CD4-positive, alpha-beta T cell treated with Interleukin-17A for 4 hours (primary cell): ENCODE measurements around the gene ADAMTS20.
"Not testable (repeated sequence)": the region's sequence is repeated elsewhere in the genome, so short reads cannot be mapped to it uniquely, and the experiment has no call there.

Source experiments
- DNase-seq: peaks from one replicate; pipeline ENCODE4 v3.0.0-alpha.2; 2020; ENCODE audit warnings: mixed read lengths

The ADAMTS20 gene

GRCh38 chr12:43352001-43352400 is 200.0 kb downstream of the ADAMTS20 start:
- DNase-seq: no peak

- no peak for DNase-seq
Observed at GRCh38 chr12:43349863-43350262, 202.1 kb downstream of the ADAMTS20 start.

- DNase-seq: no peak
Observed at GRCh38 chr12:43348221-43348620, 203.8 kb downstream of the ADAMTS20 start.

- no peak for DNase-seq
Observed at GRCh38 chr12:43347026-43347425, 205.0 kb downstream of the ADAMTS20 start.

GRCh38 chr12:43345023-43345422 is 207.0 kb downstream of the ADAMTS20 start:
- DNase-seq: no peak

- not testable (repeated sequence) for DNase-seq
Observed at GRCh38 chr12:43341785-43342313, 210.2 kb downstream of the ADAMTS20 start.

- DNase-seq: no peak
Observed at GRCh38 chr12:43338848-43339526, 213.0 kb downstream of the ADAMTS20 start.

- no peak for DNase-seq
Observed at GRCh38 chr12:43337571-43338444, 214.2 kb downstream of the ADAMTS20 start.

- DNase-seq: no peak
Observed at GRCh38 chr12:43336962-43337555, 214.9 kb downstream of the ADAMTS20 start.

GRCh38 chr12:43333644-43334043 is 218.4 kb downstream of the ADAMTS20 start:
- no peak for DNase-seq

- no peak for DNase-seq
Observed at GRCh38 chr12:43332977-43333640, 218.9 kb downstream of the ADAMTS20 start.

GRCh38 chr12:43331935-43332334 is 220.1 kb downstream of the ADAMTS20 start:
- no peak for DNase-seq

GRCh38 chr12:43329375-43329774 is 222.6 kb downstream of the ADAMTS20 start:
- no peak for DNase-seq

GRCh38 chr12:43325786-43326185 is 226.2 kb downstream of the ADAMTS20 start:
- DNase-seq: no peak

GRCh38 chr12:43320281-43320680 is 231.7 kb downstream of the ADAMTS20 start:
- no peak for DNase-seq

GRCh38 chr12:43318021-43318420 is 234.0 kb downstream of the ADAMTS20 start:
- no peak for DNase-seq

GRCh38 chr12:43317156-43317555 is 234.8 kb downstream of the ADAMTS20 start:
- DNase-seq: no peak

- no peak for DNase-seq
Observed at GRCh38 chr12:43316520-43316919, 235.5 kb downstream of the ADAMTS20 start.

GRCh38 chr12:43315961-43316360 is 236.0 kb downstream of the ADAMTS20 start:
- no peak for DNase-seq

- DNase-seq: no peak
Observed at GRCh38 chr12:43312991-43313505, 239.0 kb downstream of the ADAMTS20 start.

- no peak for DNase-seq
Observed at GRCh38 chr12:43310596-43310995, 241.4 kb downstream of the ADAMTS20 start.

GRCh38 chr12:43309959-43310358 is 242.0 kb downstream of the ADAMTS20 start:
- no peak for DNase-seq

- no peak for DNase-seq
Observed at GRCh38 chr12:43308776-43309175, 243.2 kb downstream of the ADAMTS20 start.
